ENCODE measurements around the gene PLEKHG3.

DNA sequence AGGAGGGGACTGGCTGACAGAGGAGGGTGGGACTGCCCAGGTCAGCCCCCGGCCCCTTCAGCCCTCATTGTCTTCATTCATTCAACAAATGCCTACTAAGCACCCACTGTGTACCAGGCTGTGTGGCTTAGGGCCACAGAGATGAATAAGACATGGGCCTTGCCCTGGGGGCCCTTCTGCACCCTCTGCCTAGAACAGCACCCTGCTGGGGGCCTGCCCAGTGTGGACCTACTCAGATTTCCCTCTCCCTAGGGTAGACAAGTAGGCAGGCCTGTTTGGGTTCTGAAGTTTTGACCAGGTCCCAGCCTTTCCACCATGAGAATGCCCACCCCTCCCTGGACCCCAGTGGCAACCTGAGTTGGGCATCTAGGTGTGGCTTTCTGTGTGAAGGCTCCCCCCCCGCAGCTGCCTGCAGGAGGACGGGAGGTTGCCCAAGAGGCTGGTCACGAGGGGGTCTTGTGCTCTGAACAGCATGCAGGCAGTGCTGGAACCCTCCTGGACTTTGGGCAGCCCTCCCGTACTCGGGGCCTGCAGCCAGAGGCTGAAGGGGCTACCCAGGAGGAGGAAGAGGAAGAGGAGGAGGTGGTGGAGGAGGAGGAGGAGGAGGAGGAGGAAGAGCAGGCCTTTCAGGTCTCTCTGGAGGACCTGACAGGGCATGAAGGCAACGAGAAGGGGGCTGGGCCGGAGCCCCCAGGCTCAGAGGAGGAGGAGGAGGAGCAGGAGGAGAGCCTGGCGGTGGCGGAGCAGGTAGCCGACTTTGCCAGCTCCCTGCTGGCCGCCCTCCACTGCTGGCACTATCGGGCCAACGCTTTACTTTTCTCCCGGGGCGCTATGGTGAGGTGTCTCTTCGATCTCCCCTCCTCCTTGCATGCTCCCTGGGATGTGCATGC is 33.4 kb downstream of the PLEKHG3 start:
- TF ChIP-seq POLR2AphosphoS5 (IDR thresholded peaks at IDR 0.05; ENCODE audit: low read depth, low read length) (no peak), SIN3A (IDR thresholded peaks at IDR 0.05; ENCODE audit: borderline replicate concordance, insufficient read depth, low read depth, low read length) (no peak), TCF7L2 (IDR thresholded peaks at IDR 0.05; ENCODE audit: low read depth, low read length) (no peak)
- TF ChIP-seq, protein P1, sequence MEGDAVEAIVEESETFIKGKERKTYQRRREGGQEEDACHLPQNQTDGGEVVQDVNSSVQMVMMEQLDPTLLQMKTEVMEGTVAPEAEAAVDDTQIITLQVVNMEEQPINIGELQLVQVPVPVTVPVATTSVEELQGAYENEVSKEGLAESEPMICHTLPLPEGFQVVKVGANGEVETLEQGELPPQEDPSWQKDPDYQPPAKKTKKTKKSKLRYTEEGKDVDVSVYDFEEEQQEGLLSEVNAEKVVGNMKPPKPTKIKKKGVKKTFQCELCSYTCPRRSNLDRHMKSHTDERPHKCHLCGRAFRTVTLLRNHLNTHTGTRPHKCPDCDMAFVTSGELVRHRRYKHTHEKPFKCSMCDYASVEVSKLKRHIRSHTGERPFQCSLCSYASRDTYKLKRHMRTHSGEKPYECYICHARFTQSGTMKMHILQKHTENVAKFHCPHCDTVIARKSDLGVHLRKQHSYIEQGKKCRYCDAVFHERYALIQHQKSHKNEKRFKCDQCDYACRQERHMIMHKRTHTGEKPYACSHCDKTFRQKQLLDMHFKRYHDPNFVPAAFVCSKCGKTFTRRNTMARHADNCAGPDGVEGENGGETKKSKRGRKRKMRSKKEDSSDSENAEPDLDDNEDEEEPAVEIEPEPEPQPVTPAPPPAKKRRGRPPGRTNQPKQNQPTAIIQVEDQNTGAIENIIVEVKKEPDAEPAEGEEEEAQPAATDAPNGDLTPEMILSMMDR (IDR thresholded peaks at IDR 0.05): no peak
- TF ChIP-seq, protein P2, sequence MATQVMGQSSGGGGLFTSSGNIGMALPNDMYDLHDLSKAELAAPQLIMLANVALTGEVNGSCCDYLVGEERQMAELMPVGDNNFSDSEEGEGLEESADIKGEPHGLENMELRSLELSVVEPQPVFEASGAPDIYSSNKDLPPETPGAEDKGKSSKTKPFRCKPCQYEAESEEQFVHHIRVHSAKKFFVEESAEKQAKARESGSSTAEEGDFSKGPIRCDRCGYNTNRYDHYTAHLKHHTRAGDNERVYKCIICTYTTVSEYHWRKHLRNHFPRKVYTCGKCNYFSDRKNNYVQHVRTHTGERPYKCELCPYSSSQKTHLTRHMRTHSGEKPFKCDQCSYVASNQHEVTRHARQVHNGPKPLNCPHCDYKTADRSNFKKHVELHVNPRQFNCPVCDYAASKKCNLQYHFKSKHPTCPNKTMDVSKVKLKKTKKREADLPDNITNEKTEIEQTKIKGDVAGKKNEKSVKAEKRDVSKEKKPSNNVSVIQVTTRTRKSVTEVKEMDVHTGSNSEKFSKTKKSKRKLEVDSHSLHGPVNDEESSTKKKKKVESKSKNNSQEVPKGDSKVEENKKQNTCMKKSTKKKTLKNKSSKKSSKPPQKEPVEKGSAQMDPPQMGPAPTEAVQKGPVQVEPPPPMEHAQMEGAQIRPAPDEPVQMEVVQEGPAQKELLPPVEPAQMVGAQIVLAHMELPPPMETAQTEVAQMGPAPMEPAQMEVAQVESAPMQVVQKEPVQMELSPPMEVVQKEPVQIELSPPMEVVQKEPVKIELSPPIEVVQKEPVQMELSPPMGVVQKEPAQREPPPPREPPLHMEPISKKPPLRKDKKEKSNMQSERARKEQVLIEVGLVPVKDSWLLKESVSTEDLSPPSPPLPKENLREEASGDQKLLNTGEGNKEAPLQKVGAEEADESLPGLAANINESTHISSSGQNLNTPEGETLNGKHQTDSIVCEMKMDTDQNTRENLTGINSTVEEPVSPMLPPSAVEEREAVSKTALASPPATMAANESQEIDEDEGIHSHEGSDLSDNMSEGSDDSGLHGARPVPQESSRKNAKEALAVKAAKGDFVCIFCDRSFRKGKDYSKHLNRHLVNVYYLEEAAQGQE (IDR thresholded peaks at IDR 0.05; ENCODE audit: insufficient read depth in 1 of 2, low read depth in 2 of 2, low read length in 1 of 2): no peak
